HG03354 (cell line): Measurements from ENCODE around the gene AGRN.
"Not testable (repeated sequence)": the region's sequence is repeated elsewhere in the genome, so short reads cannot be mapped to it uniquely, and the experiment has no call there.

Experiments used
- ATAC-seq: cut with Tn5 transposase; IDR thresholded peaks from one replicate; pipeline ENCODE4 v1.9.1; 2021; ENCODE audit warnings: mild to moderate bottlenecking; ENCODE audit not compliant: unreplicated experiment, poor library complexity, severe bottlenecking

Gene AGRN

GRCh38 chr1:981491-981954 is 38.4 kb upstream of the AGRN start:
- no peak for ATAC-seq

- ATAC-seq, result no peak
Measured at GRCh38 chr1:981955-982558, 37.9 kb upstream of the AGRN start, which contains the start of gene PERM1. PERM1 (minus strand) TSS chr1:982093; CDS start chr1:981029, 1,064 bp downstream.

- no peak for ATAC-seq
Measured at GRCh38 chr1:982765-983436, 37.0 kb upstream of the AGRN start.

GRCh38 chr1:983798-984475 is 36.0 kb upstream of the AGRN start:
- no peak for ATAC-seq

DNA sequence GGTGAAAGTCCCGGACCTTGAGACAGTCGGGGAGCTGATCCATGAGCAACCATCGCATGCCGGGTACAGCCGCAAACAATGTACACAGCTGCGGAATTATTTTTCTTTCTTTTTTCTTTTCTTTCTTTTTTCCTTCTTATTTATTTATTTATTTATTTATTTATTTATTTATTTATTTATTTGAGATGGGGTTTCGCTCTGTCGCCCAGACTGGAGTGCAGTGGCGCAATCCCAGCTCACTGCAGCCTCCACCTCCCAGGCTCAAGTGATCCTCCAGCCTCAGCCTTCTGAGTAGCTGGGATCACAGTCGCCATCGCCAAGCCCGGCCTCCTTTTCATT is 35.5 kb upstream of the AGRN start:
- ATAC-seq, result no peak

DNA sequence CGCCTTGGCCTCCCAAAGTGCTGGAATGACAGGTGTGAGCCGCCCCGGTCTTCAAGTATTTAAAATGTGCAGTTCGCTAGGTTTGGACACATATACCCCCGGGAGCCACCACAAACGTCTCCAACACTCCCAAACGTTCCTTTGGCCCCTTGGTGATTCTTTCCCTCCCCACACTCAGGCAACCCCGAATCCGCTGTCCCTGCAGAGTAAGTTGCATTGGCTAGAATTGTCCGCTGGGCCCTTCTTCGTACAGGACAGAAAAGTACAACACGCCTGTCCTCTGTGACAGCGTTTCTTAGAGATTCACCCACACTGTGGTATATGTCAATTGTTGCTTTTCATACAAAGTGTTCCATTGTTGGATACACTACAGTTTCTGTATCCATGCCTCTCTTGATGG is 34.8 kb upstream of the AGRN start:
- no peak for ATAC-seq

DNA sequence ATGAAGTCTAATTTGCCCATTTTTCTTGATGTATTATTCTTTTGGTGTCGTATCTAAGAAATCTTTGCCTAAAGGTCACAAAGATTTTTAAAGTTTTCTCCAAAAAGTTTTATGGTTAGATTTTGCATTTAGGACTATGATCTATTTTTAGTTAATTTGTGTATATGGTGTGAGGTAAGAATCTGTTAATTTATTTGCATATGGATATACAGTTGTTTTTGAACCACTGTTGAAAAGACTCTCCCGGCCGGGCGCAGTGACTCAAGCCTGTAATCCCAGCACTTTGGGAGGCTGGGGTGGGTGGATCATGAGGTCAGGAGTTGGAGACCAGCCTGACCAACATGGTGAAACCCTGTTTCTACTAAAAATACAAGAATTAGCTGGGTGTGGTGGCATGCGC is 31.9 kb upstream of the AGRN start:
- ATAC-seq, result not testable (repeated sequence)

DNA sequence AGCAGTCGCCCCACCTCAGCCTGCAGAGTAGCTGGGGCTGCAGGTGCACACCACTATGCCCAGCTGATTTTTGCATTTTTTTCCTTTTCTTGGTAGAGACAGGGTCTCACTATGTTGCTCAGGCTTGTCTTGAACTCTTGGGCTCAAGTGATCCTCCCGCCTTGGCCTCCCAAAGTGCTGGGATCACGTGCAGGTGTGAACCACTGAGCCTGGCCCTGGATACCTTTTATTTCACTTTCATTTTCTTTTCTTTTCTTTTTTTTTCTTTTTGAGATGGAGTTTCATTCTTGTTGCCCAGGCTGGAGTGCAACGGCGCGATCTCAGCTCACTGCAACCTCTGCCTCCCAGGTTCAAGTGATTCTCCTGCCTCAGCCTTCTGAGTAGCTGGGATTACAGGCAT is 28.6 kb upstream of the AGRN start:
- ATAC-seq, result not testable (repeated sequence)

DNA sequence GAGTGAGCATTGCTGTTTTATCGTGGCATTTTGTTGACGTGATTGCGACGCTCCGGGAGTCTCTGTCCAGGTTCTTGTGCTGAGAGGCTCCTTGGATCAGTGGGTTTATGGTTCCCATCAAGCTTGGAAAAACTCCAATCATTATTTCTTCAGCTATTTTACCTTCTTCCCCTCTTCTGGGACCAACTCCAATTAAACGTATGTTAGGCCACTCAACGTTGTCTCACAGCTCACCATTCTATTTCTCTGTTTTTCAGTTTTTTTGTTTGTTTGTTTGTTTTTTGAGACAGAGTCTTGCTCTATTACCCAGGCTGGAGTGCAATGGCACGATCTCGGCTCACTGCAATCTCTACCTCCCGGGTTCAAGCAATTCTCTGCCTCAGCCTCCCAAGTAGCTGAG is 28.0 kb upstream of the AGRN start:
- ATAC-seq, result no peak

DNA sequence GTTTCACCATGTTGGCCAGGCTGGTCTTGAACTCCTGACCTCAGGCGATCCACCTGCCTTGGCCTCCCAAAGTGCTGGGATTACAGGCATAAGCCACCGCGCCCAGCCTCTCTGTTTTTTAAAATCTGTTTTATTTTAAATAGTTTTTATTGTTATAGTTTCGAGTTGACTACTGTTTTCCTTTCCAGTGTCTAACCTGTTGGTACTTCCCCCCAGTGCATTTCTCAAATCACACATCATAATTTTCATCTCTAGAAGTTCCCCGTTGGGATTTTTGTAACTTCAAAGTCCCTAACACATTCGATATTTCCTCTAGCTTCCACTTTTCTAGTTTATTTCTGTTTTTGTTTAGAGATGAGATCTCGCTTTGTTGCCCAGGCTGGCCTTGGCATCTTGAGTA is 27.6 kb upstream of the AGRN start:
- ATAC-seq, result no peak

GRCh38 chr1:993379-993995 is 26.4 kb upstream of the AGRN start:
- no peak for ATAC-seq

- not testable (repeated sequence) for ATAC-seq
Measured at GRCh38 chr1:994546-994945, 25.4 kb upstream of the AGRN start.

DNA sequence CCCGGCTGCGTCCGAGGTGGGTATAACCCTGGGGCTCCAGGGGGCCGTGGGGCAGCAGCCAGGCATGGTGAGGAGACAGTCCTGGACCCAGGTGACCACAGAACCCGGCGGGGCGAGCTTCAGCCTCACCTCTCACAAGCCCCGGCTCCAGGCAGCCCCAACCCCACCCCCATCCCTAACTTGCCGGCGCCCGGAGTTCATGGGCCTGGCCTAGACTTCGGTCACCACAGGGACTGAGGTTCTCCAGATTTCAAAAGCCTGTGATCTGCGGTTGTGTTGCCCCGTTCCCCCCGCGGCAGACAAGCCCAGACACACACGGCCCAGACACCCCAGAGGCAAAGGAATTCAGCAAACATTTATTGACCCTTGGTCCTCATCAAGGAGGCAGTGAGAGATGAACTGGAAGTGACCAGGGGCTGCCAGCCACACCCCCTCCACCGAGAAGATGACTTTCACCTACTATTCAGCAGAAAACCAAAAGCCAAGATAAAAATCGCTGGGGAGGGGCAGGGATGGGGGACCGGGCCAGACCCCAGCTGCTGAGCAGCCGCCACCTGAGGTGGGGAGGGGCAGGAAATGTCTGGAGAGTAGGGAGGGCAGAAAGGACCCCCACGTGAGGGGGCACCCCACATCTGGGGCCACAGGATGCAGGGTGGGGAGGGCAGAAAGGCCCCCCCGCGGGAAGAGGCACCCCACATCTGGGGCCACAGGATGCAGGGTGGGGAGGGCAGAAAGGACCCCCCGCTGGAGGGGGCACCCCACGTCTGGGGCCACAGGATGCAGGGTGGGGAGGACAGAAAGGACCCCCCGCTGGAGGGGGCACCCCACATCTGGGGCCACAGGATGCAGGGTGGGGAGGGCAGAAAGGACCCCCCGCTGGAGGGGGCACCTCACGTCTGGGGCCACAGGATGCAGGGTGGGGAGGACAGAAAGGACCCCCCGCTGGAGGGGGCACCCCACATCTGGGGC is 24.0 kb upstream of the AGRN start:
- ATAC-seq, result no peak

GRCh38 chr1:996851-997712 is 22.8 kb upstream of the AGRN start:
- no peak for ATAC-seq

GRCh38 chr1:997713-997992 is 22.3 kb upstream of the AGRN start:
- ATAC-seq, result no peak

DNA sequence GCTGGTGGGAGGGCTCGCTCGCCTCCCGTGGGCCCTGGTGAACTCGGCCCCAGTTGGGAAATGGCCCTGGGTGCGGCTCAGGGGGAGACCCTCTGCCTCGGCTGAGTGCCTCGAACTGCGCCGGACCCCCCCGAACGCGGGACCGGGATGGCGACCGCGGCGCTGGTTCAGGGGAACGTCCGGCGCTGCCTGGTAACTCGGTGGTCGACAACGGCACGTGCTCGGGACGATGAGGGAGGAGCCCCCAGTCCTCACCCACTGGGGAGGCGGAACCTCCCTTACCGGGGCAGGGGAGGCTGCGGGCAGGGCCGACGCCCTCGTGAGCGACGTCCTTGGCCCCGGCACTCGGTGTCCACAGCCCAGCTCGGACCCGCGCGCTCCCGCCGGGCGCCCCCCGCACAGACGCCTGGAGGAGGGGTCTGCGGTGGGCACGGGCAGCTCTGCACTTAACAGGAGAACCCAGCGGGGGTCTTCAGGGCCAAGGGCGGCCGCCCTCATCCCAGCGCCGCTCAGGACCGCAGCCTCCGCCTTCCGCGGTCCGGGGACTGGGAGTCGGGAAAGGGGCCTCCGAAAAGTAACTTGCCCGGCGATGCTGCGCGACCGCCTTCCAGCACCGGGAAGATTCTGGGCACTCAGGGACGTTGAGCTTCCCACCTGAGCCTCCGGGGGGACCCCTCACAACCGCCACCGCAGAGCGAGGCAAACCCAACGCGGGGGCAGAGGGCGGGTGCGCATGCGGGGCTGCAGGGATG is 21.8 kb upstream of the AGRN start:
- ATAC-seq, result no peak

- ATAC-seq, result no peak
Measured at GRCh38 chr1:998745-998994, 21.2 kb upstream of the AGRN start.

- no peak for ATAC-seq
Measured at GRCh38 chr1:998995-999724, 20.8 kb upstream of the AGRN start.
